ENCODE data around the gene FGF6. TPM values are rescaled to one million over a fixed set of nuclear protein-coding genes. Genes with fewer than 3 reads are reported as not detected.

FGF6 gene
- total RNA-seq, 4 donors from 2014 or later, result not detected

DNA sequence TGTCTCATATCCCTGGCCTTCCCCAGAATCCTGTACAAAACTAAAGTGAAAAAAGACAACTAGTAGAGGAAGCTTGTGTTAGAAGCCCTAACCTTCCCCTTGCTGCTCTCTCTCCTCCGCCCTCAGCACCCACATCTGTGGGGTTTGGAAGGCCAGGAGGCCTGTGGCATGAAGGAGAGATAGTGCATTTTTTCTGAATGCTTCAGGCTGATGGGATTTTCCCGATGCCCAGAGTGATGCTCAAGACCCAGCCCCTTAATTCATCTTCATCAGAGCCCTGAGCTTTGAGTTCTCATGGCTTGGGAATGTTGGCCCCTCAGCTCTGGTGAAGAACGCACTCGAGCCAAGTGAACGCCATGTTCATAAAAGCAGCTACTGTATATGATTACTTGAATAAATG is 5.9 kb downstream of the FGF6 start:
- Histone ChIP-seq H3K27me3 (peaks cover 0 to 42% (median 0%) of the 10 kb centered on the region in 4 donors), H3K4me3 (no peak overlapping the region), H3K36me3 (no peaks in the 10 kb centered on the region), H3K4me1 (no peaks in the 10 kb centered on the region), H3K9me3 (no peaks in the 10 kb centered on the region), H3K27ac (no peak overlapping the region)
- TF ChIP-seq CTCF (IDR thresholded peaks at IDR 0.05) (no peak), POLR2A (IDR thresholded peaks at IDR 0.05) (no peak)
- DNase-seq, result no peak
- intact Hi-C loops (cut with DNase I), result no loop called here
- WGBS, 2 donors, result 38 to 74% methylated on average over 2 to 5 of the region's 5 CpGs

DNA sequence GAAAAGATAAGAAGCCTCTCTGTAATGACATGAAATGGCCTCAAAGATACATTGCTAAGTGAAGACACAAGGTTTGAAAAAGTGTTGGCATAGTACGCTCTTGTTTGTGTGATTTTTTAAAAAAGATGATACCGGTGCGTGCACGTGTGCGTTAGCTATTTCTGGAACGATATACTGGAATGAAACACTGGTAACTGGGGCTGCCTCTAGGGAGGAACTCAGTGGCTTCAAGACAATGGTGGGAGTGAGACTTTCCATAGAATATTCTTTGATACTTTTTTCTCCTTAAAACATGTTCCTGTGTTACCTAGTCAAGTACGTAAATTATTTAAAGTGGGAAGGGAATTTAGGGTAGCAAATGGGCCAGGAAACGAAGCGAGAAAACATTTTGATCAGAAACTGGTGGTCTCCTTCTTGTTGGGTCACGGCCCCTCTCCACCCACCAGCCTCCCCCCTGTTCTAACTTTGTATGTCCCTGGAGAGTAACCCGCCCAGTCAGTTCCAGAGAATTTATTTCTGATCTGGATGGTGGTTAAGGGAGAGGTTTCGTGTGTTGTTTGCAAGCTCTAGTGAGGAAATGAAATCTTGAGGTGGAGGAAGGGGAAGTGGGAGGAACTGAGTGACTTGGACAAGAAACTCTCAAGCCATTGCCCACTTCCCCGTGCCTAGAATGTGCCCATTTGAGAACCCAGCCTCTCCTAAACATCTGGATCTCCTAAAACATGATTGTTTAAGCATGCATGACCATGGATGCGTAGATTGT is 6.6 kb downstream of the FGF6 start:
- Histone ChIP-seq H3K27me3 (peaks cover 0 to 42% (median 0%) of the 10 kb centered on the region in 4 donors), H3K4me1 (no peaks in the 10 kb centered on the region), H3K36me3 (no peaks in the 10 kb centered on the region), H3K4me3 (no peak overlapping the region), H3K27ac (no peak overlapping the region), H3K9me3 (no peaks in the 10 kb centered on the region)
- TF ChIP-seq POLR2A (IDR thresholded peaks at IDR 0.05), result no peak
- TF ChIP-seq CTCF (IDR thresholded peaks at IDR 0.05), result no peak
- DNase-seq, result no peak
- WGBS, 2 donors, result 67 to 70% methylated on average over 14 of the region's 14 CpGs
- intact Hi-C loops (cut with DNase I), result no loop called here

DNA sequence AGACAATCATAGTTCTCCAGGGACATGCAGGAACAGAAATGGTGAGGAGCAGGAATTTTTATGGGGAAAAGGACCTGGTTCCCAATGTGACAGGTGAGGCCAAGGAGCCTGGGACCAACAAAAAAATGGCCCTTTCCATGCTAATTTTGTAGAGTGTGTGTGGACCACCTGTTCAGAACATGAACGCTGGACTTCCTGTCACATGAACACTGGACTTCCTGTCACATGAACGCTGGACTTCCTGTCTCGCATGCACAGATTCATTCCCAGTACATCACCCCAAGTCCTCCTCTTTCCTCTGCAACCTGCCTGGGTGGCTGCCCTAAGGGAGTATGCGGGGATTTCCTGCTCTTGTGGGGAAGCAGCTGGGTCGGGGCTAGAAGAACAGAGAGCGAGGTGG is 10.1 kb downstream of the FGF6 start:
- 67 to 79% methylated on average over 5 to 6 of the region's 6 CpGs for WGBS, 2 donors
- TF ChIP-seq CTCF (IDR thresholded peaks at IDR 0.05) (no peak), POLR2A (IDR thresholded peaks at IDR 0.05) (no peak)
- Histone ChIP-seq H3K36me3 (no peaks in the 10 kb centered on the region), H3K27me3 (peaks cover 0 to 24% (median 0%) of the 10 kb centered on the region in 4 donors), H3K4me1 (no peaks in the 10 kb centered on the region), H3K9me3 (no peaks in the 10 kb centered on the region), H3K4me3 (no peak overlapping the region), H3K27ac (no peak overlapping the region)
- intact Hi-C loops (cut with DNase I), result no loop called here
- no peak for DNase-seq

GRCh38 chr12:4434706-4435425 is 10.7 kb downstream of the FGF6 start:
- H3K36me3 ChIP-seq, result no peaks in the 10 kb centered on the region
- H3K27ac ChIP-seq, result no peak overlapping the region
- H3K27me3 ChIP-seq, result peaks cover 0 to 19% (median 0%) of the 10 kb centered on the region in 4 donors
- no peak for DNase-seq
- no peak overlapping the region for H3K4me3 ChIP-seq
- TF ChIP-seq CTCF (IDR thresholded peaks at IDR 0.05), result no peak
- TF ChIP-seq POLR2A (IDR thresholded peaks at IDR 0.05), result no peak
- whole genome bisulfite sequencing, 2 donors, result 64 to 65% methylated on average over 4 to 5 of the region's 8 CpGs
- no peaks in the 10 kb centered on the region for H3K9me3 ChIP-seq
- intact Hi-C loops (cut with DNase I), result no loop called here
- H3K4me1 ChIP-seq, result no peaks in the 10 kb centered on the region

- no peak overlapping the region for H3K27ac ChIP-seq
- DNase-seq, result no peak
- H3K36me3 ChIP-seq, result no peaks in the 10 kb centered on the region
- H3K9me3 ChIP-seq, result no peaks in the 10 kb centered on the region
- TF ChIP-seq CTCF (IDR thresholded peaks at IDR 0.05) (no peak), POLR2A (IDR thresholded peaks at IDR 0.05) (no peak)
- 70 to 77% methylated on average over 4 of the region's 4 CpGs for WGBS, 2 donors
- H3K4me1 ChIP-seq, result no peaks in the 10 kb centered on the region
- H3K4me3 ChIP-seq, result no peak overlapping the region
- peaks cover 0 to 14% (median 0%) of the 10 kb centered on the region in 4 donors for H3K27me3 ChIP-seq
- intact Hi-C loops (cut with DNase I), result no loop called here
Observed at GRCh38 chr12:4434301-4434700, 11.3 kb downstream of the FGF6 start.

Measured in esophagus squamous epithelium (tissue), 5 donors.